GM19452 (cell line): ENCODE results near the gene LCORL.
"Not testable (repeated sequence)": the region's sequence is repeated elsewhere in the genome, so short reads cannot be mapped to it uniquely, and the experiment has no call there.

ENCODE experiments used
- ATAC-seq: cut with Tn5 transposase; IDR thresholded peaks from one replicate; pipeline ENCODE4 v1.9.1; 2021; ENCODE audit not compliant: unreplicated experiment

LCORL gene

DNA sequence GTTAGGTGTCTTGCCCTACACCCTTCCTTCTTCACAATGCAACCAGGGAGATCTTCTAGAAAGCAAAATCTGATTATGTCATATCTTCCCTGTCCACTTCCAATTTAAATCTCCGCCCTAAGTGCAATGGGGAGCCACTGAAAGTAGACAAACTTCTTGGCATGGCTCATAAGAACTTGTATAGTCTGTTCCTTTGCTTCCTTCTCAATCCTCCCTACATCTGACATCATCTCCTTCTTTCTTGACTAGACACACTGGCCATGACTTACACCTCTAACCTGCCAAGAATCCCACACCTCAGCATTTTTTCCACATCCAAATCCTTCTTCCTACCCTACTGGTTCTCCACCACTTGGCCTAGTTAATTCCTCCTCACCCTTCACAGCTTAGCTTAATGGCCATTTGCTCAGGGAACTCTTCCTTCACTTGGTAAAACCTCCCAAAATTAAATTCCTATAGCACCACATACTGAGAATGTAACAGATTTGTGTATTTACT is 155.6 kb downstream of the LCORL start:
- no peak for ATAC-seq

DNA sequence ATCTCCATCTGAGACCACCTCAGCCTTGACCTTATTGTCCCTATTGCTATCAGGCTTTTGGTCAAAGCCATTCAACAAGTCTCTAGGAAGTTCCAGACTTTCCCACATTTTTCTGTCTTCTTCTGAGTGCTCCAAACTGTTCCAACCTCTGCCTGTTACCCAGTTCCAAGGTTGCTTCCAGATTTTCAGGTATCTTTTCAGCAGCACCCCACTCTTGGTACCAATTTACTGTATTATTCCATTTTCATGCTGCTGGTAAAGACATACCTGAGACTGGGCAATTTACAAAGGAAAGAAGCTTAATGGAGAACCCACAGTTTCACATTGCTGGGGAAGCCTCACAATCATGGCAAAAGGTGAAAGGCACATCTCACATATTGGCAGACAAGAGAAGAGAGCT is 159.6 kb downstream of the LCORL start:
- ATAC-seq, result not testable (repeated sequence)

DNA sequence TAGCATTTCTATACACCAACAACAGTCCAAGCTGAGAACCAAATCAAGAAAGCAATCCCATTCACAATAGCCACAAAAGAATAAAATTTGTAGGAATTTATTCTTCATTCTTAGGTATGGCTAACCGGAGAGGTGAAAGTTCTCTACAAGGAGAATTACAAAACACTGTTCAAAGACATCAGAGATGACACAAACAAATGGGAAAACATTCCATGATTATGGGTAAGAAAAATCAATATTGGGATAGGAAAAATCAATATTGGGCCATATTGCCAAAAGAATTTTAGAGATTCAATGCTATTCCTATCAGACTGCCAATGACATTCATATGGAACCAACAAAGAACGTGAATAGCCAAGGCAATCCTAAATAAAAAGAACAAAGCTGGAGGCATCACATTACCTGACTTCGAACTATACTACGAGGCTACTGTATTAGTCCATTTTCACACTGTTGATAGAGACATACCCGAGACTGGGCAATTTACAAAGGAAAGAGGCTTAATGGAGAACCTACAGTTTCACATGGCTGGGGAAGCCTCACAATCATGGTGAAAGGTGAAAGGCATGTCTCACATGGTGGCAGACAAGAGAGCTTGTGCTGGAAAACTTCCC is 161.7 kb downstream of the LCORL start:
- ATAC-seq, result no peak

DNA sequence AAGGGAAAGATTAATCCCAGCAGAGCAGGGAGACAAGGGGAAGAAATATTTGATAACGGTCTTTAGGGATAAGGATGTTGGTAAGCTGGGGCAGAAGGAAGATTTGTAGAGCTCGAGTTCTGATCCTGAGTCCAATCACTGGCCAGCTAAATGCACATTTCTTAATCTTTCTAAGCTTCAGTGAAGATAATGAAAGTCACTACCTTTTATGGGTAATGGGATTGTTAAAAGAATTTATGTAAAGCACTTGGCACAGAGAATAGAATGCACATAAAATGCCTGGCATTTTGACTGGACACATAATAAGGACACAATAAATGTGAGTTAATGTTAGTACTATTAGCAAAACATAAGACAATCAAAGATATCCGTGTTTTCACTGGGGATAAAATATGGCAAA is 167.5 kb downstream of the LCORL start:
- no peak for ATAC-seq

DNA sequence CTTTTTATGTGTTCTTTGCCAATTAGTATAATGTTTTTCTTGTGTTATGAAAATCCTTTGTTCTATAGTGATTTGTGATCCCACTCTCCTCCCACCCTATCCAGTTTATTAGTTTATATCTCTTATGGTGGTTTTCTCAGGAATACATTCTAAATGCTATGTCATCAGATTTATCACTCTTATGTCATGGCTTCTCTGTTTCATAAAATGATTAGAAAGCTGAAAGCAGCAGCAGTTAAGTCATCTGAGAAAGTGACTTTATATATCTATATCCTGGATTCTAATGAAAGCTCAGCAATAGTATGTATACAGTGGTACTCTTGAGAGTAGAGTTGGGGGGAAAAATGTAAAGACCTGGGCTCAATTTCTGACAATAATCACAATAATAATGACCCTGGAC is 169.6 kb downstream of the LCORL start:
- ATAC-seq, result no peak

DNA sequence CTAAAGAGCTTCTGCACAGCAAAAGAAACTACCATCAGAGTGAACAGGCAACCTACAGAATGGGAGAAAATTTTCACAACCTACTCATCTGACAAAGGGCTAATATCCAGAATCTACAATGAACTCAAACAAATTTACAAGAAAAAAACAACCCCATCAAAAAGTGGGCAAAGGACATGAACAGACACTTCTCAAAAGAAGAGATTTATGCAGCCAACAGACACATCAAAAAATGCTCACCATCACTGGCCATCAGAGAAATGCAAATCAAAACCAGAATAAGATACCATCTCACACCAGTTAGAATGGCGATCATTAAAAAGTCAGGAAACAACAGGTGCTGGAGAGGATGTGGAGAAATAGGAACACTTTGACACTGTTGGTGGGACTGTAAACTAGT is 171.3 kb downstream of the LCORL start:
- ATAC-seq, result not testable (repeated sequence)

DNA sequence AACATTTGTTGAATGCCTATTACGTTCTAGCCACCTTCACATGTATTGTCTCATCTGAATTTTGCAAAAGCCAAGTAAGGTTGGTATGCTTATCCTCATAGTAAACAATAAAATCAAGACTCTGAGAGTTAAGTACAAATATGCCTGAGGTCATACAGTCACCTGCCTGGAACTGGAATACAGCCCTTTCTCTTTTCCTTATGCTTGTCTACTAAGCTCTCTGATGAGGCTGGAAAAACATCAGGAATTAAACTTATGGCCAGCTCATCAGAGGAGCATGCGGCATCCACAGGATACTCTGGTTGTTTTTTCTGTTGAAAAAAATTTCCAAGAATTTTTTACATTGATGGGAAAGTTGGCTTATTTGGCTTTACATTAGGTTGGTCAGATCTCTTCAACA is 175.3 kb downstream of the LCORL start:
- no peak for ATAC-seq

DNA sequence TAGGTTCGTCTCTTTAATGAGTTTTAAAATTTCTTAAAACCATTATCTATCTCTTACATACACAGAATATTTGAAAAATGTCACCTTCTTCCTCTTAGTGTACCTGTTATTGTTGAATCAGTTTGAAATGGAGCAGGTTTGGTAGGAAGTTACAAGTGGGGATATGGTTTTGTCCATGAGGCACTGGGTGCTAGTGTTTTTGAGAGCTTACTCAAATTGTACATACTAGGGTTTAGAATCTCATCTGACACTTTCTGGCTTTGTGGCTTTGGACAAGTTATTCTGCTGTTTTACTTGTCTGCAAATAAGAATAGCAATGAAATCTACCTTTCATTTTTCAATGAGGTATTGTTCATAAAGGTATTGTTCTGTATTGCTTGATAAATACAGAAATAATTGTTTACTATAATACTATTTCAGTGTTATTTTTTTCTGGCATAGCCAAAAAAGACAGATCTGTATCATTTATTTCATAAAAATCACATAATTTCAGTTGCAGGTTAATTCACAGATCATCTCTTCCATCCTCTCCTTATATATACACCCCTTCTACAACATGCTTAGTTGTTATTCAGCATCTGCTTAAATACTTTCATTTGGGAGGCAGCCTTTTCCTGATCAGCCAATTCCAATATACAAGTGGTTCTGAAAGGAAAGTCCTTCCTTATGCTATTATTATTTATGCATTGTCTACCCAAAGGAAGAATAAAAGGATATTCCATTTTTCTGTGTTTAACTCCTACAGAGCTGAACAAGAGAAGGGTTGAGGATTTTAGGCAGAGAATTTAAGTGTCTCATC is 197.5 kb downstream of the LCORL start:
- ATAC-seq, result no peak

DNA sequence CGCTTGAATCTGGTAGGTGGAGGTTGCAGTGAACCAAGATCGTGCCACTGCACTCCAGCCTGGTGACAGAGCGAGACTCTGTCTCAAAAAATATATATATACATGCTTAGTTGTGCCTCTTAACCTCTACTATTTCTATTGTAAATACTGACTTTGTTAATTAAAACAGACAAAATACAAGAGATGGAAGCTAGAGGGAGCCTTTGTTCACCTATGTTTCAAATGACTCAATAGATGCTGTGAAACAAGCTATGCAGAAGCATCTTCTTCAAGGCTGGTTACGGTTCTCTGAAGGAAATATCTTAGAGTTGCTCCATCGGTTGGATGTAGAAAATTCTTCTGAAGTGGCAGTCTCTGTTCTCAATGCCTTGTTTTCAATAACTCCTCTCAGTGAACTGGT is 204.5 kb downstream of the LCORL start:
- peak; percentile 75 for ATAC-seq

DNA sequence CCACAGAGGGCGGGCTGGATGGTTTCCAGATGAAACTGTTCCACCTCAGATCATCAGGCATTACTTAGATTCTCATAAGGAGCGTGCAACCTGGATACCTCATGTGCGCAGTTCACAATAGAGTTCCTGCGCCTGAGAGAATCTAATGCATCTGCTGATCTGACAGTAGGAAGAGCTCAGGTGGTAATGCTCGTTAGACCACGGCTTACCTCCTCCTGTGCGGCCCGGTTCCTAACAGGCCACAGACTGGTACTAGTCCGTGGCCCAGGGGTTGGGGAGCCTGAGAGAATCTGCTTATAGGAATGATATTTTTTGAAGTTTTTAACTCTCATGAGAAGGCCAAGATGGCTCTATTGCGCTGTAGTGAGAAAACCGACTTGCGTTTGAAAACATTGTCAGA is 205.4 kb downstream of the LCORL start:
- ATAC-seq, result no peak

DNA sequence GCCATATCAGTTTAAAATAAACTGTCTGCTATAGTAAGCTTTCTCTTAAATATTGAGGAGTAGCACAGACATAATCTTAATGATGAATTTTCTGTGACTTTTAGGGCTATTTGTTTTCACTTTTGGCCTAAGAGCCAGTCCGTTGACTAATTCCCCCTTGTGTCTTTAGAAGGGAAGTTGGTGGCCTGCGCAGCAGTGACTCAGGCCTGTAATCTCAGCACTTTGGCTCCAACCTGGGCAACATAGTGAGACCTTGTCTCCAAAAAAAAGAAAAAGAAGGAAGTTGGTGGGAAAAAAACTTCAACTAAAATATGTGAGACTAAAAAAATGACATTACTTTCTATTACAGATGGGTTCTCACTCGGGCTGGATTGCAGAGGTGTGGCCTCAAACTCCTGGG is 207.4 kb downstream of the LCORL start:
- ATAC-seq, result no peak

DNA sequence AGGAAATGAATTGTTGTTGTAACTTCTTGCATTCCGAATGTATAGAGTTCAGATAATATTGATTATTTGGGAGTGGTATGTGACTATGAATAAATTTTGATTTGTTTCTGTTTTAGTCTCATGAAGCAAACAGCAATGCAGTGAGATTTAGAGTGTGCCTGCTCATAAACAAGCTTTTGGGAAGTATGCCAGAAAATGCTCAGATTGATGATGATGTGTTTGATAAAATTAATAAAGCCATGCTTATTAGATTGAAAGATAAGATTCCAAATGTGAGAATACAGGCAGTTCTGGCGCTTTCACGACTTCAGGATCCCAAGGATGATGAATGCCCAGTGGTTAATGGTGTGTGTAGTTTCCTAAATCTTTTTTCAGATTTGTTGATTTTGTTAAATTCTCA is 208.8 kb downstream of the LCORL start:
- ATAC-seq, result no peak

DNA sequence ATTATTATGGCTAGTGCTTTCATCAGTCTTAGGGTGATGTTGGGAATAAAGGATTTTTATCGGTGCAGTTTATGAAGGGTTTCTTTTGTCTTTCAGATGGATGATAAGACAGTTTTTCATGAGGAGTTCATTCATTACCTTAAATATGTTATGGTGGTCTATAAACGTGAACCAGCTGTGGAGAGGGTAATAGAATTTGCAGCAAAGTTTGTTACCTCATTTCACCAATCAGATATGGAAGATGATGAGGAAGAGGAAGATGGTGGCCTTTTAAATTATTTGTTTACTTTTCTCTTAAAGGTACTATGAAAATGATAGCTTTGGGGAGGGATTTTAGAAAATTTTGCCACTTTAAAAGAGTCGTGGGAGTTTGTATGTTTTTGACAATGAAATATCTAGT is 209.4 kb downstream of the LCORL start:
- no peak for ATAC-seq

DNA sequence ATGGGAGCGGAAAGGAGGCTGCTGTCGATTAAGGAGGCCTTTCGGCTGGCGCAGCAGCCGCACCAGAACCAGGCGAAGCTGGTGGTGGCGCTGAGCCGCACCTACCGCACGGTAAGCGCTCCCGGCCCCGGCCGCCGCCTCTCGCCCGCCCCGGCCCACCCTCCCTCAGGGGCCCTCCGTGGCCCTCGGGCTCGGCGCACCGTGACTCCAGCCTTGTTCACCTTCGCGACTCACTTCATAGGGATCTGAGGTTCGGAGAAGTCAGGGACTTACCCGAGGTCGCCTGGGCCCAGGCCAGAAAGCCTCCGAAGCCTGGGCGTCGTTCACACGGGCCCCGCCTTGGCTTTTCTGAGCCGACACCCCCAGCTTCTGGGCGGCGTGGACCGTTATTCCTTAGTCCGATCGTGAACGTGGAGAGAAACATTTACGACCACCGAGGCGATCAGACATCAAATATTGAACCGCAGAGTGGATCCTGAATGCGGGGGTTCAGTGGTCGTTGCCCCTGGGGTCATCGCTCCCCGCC is 210.4 kb downstream of the LCORL start:
- peak; percentile 26 for ATAC-seq

DNA sequence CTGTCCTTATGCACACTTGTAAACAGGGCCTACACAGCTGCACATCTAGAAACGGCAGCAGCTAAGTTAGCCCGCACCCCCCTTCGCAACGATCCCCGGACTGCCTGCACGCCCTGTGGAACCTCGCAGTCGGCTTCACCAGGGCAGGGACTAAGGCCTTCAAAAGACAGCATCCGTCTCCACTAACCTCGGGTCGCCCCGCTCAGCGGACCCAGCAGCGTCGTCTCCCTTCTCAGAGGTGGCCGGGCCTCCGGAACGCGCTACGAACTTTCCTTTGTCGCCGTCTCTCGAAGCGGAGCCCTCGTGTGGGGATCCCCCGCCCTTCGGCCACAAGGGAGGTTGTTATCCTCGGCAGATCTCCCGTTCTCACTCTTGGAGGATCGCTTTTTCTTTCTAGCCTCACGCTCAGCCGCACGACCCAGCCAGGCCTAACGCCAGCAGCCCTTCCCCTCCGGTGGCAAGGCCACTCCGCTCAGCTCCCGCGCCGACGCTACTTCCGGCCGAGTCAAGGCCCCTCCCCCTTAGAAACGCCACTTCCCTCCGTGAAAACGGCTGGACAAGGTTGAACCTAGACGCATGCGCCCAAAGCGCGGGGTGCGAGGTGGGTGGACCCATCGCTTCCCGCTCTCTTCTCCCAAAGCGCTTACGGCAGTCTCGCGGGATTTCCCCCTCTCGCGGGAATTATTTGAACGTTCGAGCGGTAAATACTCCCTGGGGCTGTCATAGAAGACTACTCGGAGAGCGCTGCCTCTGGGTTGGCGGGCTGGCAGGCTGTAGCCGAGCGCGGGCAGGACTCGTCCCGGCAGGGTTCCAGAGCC is 211.1 kb downstream of the LCORL start, which contains the start of the genes DCAF16 and NCAPG:
DCAF16 (minus strand) TSS at position 498 of the 818 bp plus-strand sequence. CDS start 6,616 bp downstream, outside the sequence.
NCAPG (plus strand) TSS at position 720 of the 818 bp plus-strand sequence. CDS start 99 bp downstream, outside the sequence.
- ATAC-seq, result peak; percentile 85

DNA sequence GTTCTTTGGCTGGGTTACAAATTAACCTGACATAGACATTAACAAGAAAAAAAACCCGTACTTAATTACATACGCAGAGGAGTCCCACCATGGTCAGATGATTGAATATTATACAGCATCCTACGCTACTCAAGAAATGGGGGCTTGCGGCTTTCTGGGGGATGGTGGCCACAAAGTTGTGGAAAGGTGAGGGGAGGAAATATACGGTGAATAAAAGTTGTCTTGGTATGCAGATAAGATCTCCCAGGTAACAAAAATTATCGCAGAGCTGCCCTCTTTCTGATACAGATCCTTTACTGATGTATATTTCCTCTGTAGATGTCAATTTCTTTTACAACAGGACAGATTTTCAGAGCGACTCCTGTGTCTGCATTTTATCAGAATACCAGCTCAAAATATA is 211.9 kb downstream of the LCORL start:
- no peak for ATAC-seq

DNA sequence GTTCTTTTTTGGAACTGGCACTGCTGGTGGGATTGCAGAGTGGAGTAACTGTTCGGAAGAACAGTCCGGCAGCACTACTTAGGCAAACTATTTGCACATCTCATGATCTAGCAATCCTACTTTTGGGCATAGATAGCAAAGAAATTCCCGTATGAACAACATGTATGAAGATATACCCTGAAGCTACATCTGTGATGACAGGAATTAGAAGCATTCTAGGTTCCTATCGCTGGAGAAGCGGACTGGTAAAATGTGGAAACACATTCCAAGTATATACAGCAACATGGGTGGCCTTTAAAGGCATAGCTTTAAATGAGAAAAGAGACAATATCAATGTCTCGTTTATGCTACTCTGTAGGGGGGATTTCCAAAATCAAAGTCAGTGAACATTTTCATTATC is 214.1 kb downstream of the LCORL start:
- ATAC-seq, result no peak

DNA sequence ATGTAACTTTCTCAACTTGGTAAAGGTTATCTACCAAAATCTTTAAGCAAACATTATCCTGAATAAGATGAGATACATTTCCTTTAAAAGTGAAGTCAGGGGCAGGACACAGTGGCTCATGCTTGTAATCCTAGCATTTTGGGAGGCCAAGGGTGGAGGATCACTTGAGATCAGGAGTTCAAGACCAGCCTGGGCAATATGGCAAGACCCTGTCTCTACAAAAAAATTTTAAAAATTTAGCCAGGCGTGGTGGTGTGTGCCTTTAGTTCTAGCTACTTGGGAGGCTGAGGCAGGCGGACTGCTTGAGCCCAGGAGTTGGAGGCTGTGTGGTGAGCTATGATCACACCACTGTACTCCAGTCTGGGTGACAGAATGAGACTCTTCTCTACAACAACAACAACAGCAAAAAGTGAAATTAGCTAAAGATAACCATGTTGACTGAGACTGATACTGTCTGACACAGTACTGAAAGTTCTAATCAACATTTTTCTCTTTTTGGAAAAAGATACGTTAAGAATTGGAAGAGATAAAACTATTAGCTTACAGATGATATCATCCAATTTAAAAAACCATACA is 215.9 kb downstream of the LCORL start:
- ATAC-seq, result no peak

DNA sequence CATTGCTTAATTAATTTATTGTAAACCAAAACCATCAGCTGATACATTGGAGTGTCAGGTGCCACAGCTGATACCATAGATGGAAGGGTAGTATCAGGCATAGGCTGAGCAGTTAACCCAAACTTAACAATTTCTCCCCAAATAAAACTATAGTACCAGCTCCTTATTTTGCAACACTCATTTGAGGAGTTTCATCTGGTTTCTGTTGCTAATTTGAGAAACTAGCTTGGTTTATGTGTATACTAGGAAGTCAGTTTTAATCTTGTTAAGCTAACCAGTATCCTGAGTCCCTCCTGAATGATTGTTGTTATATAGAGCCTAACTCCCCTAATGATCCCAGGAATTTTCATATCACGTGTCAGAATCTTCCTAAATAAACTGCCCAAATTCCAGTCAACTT is 223.7 kb downstream of the LCORL start:
- ATAC-seq, result no peak

DNA sequence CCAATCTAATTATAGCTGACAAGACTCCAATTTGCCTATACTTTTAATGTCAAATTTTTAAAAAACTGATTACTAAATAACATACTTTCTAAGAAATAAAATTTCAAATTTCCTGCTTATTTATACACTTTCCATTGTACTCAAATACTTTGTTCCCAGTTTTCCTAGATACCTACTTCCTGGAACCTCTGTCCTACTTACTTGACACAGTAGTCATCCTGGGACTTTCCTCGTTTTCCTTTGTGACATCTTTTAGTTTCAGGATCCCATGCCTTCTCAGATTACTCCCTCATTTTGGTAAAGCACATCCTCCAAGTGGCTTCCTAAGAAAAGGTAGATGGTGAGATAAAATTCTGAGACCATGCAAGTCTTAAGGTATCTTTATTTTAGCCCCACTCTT is 226.8 kb downstream of the LCORL start:
- no peak for ATAC-seq
